ENCODE measurements around the gene NFIB. TPM values are rescaled to one million over a fixed set of nuclear protein-coding genes. Genes with fewer than 3 reads are reported as not detected.

Gene NFIB
- polyA plus RNA-seq, 1 of the 3 experiments (the other 2 are of a cell fraction), result 9.2 TPM

- TF ChIP-seq RCOR1 (IDR thresholded peaks at IDR 0.05; ENCODE audit: low read length), result no peak
- TF ChIP-seq POLR2AphosphoS5 (IDR thresholded peaks at IDR 0.05; ENCODE audit: low read depth, low read length), result no peak
- no peak for TF ChIP-seq USF1 (IDR thresholded peaks at IDR 0.05; ENCODE audit: borderline replicate concordance, low read depth)
These were observed 98.3 kb downstream of the NFIB start (continued) for GRCh38 chr9:14215614-14216013.

- Histone ChIP-seq H3K27me3 (ENCODE audit: insufficient read depth) (no peaks in the 10 kb centered on the region), H3K36me3 (replicated peaks in 1 of 2; ENCODE audit: control insufficient read depth in 1 of 2, insufficient read depth in 2 of 2, low read length in 1 of 2) (peaks cover 3% of the 10 kb centered on the region in 2 experiments), H3K9me2 (no peaks in the 10 kb centered on the region), H3K4me1 (ENCODE audit: control insufficient read depth in 1 of 2, insufficient read depth in 2 of 2, low read depth in 1 of 2, low read length in 1 of 2) (peaks cover 24 to 38% of the 10 kb centered on the region in 2 experiments), H3K9ac (no peak overlapping the region), H3K27ac (ENCODE audit: low read depth in 2 of 2, low read length in 1 of 2) (no peak overlapping the region), H2AFZ (ENCODE audit: low read depth) (no peak overlapping the region), H3K4me2 (no peak overlapping the region), H3K79me2 (ENCODE audit: insufficient read depth) (peaks cover 73% of the 10 kb centered on the region), H3K9me3 (no peaks in the 10 kb centered on the region), H4K20me1 (ENCODE audit: insufficient read depth) (no peaks in the 10 kb centered on the region; the same call in 1 of the 2 replicates), H3K4me3 (ENCODE audit: low read depth in 2 of 2, low read length in 1 of 2) (no peak overlapping the region), H3F3A (replicated peaks; ENCODE audit: insufficient read depth) (peaks cover 24% of the 10 kb centered on the region)
- TF ChIP-seq MXI1 (IDR thresholded peaks at IDR 0.05; ENCODE audit: low read depth, low read length) (no peak), POLR2AphosphoS5 (IDR thresholded peaks at IDR 0.05; ENCODE audit: low read depth, low read length) (no peak), NRF1 (IDR thresholded peaks at IDR 0.05; ENCODE audit: low read depth, low read length) (no peak), RCOR1 (IDR thresholded peaks at IDR 0.05; ENCODE audit: low read length) (no peak), FOSL2 (IDR thresholded peaks at IDR 0.05; ENCODE audit: borderline replicate concordance, low read depth) (no peak), RFX5 (IDR thresholded peaks at IDR 0.05; ENCODE audit: low read length) (no peak), JUND (IDR thresholded peaks at IDR 0.05) (no peak), GATA2 (CRISPR knock-in tag; IDR thresholded peaks at IDR 0.05) (no peak), PBX3 (IDR thresholded peaks at IDR 0.05) (no peak), EP300 (IDR thresholded peaks at IDR 0.05; ENCODE audit: borderline replicate concordance in 1 of 2, low read depth in 1 of 2, low read length in 1 of 2) (no peak), SIN3A (IDR thresholded peaks at IDR 0.05; ENCODE audit: borderline replicate concordance, low read depth, low read length) (no peak), IRF3 (IDR thresholded peaks at IDR 0.05; ENCODE audit: low read depth, low read length) (no peak)
- WGBS (ENCODE audit: low lambda C conversion rate), result 84% methylated on average over 2 of the region's 2 CpGs
- POLR2A ChIA-PET, result no interaction called here
- CTCF ChIA-PET, result interaction anchor here (0.9 kb wide), 1 partner anchor 10 kb away, joined by 3 read pairs; no protein-coding TSS in a partner anchor
- no peak for DNase-seq
These were observed 99.2 kb downstream of the NFIB start for GRCh38 chr9:14214693-14215092.

Measured in SK-N-SH (cell line).